Lung (tissue), 12 donors: ENCODE measurements around the gene CNOT11. TPM values are rescaled to one million over a fixed set of nuclear protein-coding genes. Genes with fewer than 3 reads are reported as not detected.

ENCODE experiments used
- ATAC-seq: fragments of 200-7000 bp; cut with Tn5 transposase; one replicate; pipeline ENCODE4 v1.9.1; 2020; ENCODE audit warnings: moderate number of reproducible peaks; ENCODE audit not compliant: insufficient read depth, low FRiP score
- DNase-seq, 3 donors: peaks; one replicate each; pipeline ENCODE4 v3.0.0-alpha.2; 2013 to 2017
- H3K27ac ChIP-seq, 2 donors: one replicate each; pipeline ENCODE4 v1.5.1; 2013; ENCODE audit warnings: mild to moderate bottlenecking in 2 of 2, moderate library complexity in 2 of 2, control low read depth in 1 of 2, inconsistent platforms in 1 of 2, low read depth in 1 of 2, low read length in 1 of 2
- H3K27me3 ChIP-seq, 3 donors: one replicate each; pipeline ENCODE4 v1.5.1; 2013; ENCODE audit warnings: low read length in 2 of 3; ENCODE audit not compliant: control insufficient read depth in 3 of 3, insufficient read depth in 3 of 3
- H3K36me3 ChIP-seq, 4 donors: one replicate each; pipeline ENCODE4 v1.5.1; 2013; ENCODE audit warnings: low read length in 4 of 4, mild to moderate bottlenecking in 1 of 4, moderate library complexity in 1 of 4; ENCODE audit not compliant: control insufficient read depth in 4 of 4, insufficient read depth in 4 of 4
- H3K4me1 ChIP-seq, 5 donors: one replicate each; pipeline ENCODE4 v1.5.1; 2013; ENCODE audit warnings: low read length in 5 of 5, mild to moderate bottlenecking in 2 of 5, moderate library complexity in 1 of 5; ENCODE audit not compliant: control insufficient read depth in 5 of 5, insufficient read depth in 5 of 5
- H3K4me3 ChIP-seq: one replicate; pipeline ENCODE4 v1.5.1; 2013; ENCODE audit warnings: mild to moderate bottlenecking, control low read depth, moderate library complexity
- H3K9ac ChIP-seq, 2 donors: one replicate each; pipeline ENCODE4 v1.5.1; 2013; ENCODE audit warnings: low read length in 2 of 2, control low read depth in 1 of 2; ENCODE audit not compliant: insufficient read depth in 1 of 2
- H3K9me3 ChIP-seq, 4 donors: one replicate each; pipeline ENCODE4 v1.5.1; 2013; ENCODE audit warnings: low read length in 3 of 4, mild to moderate bottlenecking in 1 of 4, moderate library complexity in 1 of 4; ENCODE audit not compliant: control insufficient read depth in 4 of 4, insufficient read depth in 3 of 4
- WGBS, 2 donors: extraction: QIAGEN DNeasy Blood & Tissue Kit; methylation state at CpG; one replicate each; pipeline ENCODE4 v1.1.7; 2013; 5-methylcytosine and 5-hydroxymethylcytosine counted together
- polyA plus RNA-seq, 2 donors: library from polyadenylated mRNA; stranded (reverse); fragments of 200-250 nt; gene quantifications; one replicate each; pipeline ENCODE4 v1.2.1, GENCODE V29; 2013
- total RNA-seq, 2 donors: library from RNA; depleted of rRNA in 1 of 2; stranded (reverse); fragments of >200 nt in 1 of 2; gene quantifications; one replicate each; pipeline ENCODE4 v1.2.1, GENCODE V29; 2014 to 2021
- TF ChIP-seq, protein P1 (sequence below): IDR thresholded peaks from 2 replicates; pipeline ENCODE4 v1.5.1; 2012; ENCODE audit warnings: mild to moderate bottlenecking; ENCODE audit errors: control extremely low read depth, extremely low read depth
- donor health status: control.
- donor health status: control.
- donor health status: Bipolar disorder and iron deficiency.
- donor health status: healthy.
- donor health status: DM: yes; HTN: yes; CAD: no.

Gene CNOT11
- total and polyA plus RNA-seq, 4 donors, result 16.4 to 32.5 (median 23.7) TPM

DNA sequence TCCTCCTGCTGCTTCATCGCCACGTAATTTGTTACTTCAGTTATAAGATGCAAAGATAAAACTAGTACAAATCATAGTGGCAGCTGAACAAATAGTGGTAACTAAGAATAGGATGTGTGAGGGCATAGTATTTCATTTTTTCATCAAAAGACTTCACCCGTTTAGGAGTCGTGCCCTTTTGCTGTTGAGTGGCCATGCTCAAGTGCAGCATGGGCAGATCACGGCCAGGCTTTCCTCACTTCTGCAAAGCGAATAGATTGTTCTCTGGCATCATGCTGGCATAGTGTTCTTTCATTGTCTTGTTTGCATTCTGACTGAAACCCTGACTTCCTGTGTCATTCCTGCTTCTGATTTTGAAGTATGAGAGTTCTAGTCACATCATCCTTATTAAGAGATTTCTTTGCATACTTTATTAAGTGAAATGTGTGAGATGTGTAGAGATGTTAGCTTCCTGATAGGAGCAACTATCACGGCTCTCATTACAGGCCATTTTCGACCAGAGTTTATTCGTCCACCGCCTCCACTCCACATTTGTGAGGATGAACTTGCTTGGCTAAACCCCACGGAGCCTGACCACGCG, 11.8 kb downstream of the CNOT11 start:
- ATAC-seq (no peak), DNase-seq (no peak)
- Histone ChIP-seq H3K4me3 (no peak overlapping the region), H3K9ac (no peak overlapping the region), H3K4me1 (peaks cover 0 to 18% (median 0%) of the 10 kb centered on the region in 5 donors), H3K27ac (no peak overlapping the region), H3K36me3 (peaks cover 17 to 35% (median 30%) of the 10 kb centered on the region in 4 donors), H3K9me3 (no peaks in the 10 kb centered on the region), H3K27me3 (no peaks in the 10 kb centered on the region)
- TF ChIP-seq, protein P1, sequence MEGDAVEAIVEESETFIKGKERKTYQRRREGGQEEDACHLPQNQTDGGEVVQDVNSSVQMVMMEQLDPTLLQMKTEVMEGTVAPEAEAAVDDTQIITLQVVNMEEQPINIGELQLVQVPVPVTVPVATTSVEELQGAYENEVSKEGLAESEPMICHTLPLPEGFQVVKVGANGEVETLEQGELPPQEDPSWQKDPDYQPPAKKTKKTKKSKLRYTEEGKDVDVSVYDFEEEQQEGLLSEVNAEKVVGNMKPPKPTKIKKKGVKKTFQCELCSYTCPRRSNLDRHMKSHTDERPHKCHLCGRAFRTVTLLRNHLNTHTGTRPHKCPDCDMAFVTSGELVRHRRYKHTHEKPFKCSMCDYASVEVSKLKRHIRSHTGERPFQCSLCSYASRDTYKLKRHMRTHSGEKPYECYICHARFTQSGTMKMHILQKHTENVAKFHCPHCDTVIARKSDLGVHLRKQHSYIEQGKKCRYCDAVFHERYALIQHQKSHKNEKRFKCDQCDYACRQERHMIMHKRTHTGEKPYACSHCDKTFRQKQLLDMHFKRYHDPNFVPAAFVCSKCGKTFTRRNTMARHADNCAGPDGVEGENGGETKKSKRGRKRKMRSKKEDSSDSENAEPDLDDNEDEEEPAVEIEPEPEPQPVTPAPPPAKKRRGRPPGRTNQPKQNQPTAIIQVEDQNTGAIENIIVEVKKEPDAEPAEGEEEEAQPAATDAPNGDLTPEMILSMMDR, result no peak
- 82 to 87% methylated on average over 13 of the region's 13 CpGs for WGBS, 2 donors

DNA sequence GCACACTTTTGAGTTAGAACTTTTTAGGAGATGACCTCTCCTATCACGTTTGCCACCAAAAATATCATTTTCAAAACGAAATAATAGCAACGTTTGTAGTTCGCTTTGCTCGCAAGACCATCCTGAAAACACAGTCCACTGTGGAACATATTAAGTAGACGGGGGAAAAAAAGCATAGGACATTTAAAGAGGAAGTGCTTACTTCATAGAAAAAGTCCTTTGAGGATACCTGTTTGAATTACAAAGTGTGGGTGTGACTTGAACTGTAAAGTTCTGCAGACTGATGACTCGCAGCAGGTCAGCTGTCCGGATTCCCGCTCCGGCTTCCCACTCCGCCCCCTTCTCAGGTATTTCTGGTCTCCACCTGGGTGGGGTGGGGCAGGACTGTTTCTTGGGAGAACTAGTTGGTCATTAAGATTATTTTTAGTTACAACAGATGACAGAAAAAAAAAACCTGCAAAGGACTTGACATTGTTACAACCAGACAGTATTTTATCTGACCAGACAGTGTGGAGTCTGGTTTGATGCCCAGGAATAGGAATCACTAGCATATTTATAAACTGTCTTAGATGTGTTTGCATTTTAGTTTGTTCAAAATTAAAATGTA, 13.3 kb downstream of the CNOT11 start:
- WGBS, 2 donors, result 74 to 78% methylated on average over 11 of the region's 11 CpGs
- ATAC-seq (no peak), DNase-seq (no peak)
- no peaks in the 10 kb centered on the region for H3K27me3 ChIP-seq
- no peak overlapping the region for H3K9ac ChIP-seq
- TF ChIP-seq, protein P1, result no peak
- H3K4me3 ChIP-seq, result no peak overlapping the region
- no peaks in the 10 kb centered on the region for H3K9me3 ChIP-seq
- peaks cover 22 to 37% (median 32%) of the 10 kb centered on the region in 4 donors for H3K36me3 ChIP-seq
- peaks cover 0 to 18% (median 0%) of the 10 kb centered on the region in 5 donors for H3K4me1 ChIP-seq
- H3K27ac ChIP-seq, result no peak overlapping the region

DNA sequence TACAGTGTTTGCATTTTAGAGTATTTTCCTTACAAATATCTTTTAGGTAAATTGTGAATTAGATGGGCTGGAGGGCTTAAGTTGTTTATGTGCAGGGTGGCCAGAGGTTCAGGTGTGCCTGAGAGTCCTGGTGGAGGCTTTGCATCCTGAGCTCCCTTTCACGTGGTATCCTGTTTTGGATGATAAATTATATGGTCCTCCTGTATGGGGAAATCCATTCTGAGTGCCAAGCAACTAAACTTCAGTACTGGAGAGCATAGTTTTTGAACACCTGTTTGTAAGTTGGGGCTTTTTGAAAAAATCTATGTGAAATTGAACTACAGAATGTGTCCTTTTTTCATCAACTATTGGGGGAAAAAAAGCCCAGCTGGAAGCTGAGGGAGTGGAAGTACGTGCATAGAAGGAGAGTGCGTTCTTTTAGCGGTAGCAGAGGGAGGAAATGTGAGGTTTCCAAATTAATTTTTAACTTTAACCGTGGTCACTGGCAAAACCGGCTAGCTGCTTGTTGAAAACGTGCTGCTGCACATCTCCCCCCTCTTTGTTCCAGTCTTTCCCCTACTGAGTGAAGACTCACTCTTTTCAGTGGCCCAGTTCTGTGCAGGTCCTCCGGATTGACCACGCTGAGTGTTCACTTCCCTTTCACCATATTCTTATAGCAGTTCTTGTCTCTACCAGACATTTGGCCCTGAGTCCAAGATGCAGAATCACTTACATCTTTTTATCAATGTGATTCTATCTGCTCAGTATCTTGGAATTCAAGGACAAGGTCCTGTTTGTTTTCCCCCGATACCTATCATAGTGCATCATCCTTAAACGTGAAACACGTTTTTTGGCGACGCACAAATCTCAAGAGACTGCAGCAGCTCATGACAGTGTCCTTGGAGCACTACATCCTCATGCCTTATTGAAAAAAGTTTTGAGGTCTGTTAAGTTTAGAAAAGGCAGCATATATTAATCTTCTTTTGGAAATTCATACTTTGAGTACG, 15.3 kb downstream of the CNOT11 start:
- no peak overlapping the region for H3K9ac ChIP-seq
- H3K9me3 ChIP-seq, result no peaks in the 10 kb centered on the region
- DNase-seq, result peak; percentile 53 to 78 (median 56)
- TF ChIP-seq, protein P1, result no peak
- peaks cover 0 to 18% (median 0%) of the 10 kb centered on the region in 5 donors for H3K4me1 ChIP-seq
- peak overlapping the region in 1 of 2 donors; percentile 38 for H3K27ac ChIP-seq
- no peaks in the 10 kb centered on the region for H3K27me3 ChIP-seq
- H3K4me3 ChIP-seq, result no peak overlapping the region
- peaks cover 25 to 42% (median 33%) of the 10 kb centered on the region in 4 donors for H3K36me3 ChIP-seq
- peak; percentile 17 for ATAC-seq
- 63 to 66% methylated on average over 15 of the region's 15 CpGs for WGBS, 2 donors
